GM19328 (cell line): ENCODE data around the gene CHRNE.
"Not testable (repeated sequence)": the region's sequence is repeated elsewhere in the genome, so short reads cannot be mapped to it uniquely, and the experiment has no call there.

ENCODE experiments used
- ATAC-seq: cut with Tn5 transposase; IDR thresholded peaks from one replicate; pipeline ENCODE4 v1.9.1; 2021; ENCODE audit warnings: mild to moderate bottlenecking, moderate library complexity; ENCODE audit not compliant: unreplicated experiment

The CHRNE gene

GRCh38 chr17:4891411-4892410 lies 11.2 kb downstream of the CHRNE start:
- no peak for ATAC-seq

GRCh38 chr17:4887581-4887980 lies 15.3 kb downstream of the CHRNE start:
- ATAC-seq, result no peak

GRCh38 chr17:4886830-4887229 lies 16.1 kb downstream of the CHRNE start:
- ATAC-seq, result no peak

DNA sequence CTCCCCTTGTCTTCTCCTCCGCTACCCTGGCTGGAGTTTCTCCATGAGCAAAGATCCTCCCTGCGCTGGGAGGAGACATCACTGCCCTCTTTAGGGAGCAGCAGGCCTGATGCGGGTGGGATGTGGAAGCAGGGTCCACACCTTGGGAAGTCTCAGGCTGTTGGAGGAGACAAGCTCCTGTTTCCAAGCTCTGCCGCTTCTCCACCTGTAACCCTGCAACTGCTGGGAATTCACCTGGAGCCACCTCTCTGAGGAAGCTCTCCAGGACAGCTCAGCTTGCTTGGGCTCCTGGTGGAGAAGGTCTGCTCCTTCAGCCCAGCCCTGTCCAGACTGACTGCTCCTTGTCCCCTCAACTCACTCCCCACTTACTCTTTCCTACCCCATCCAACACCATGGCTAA lies 18.4 kb downstream of the CHRNE start:
- no peak for ATAC-seq

- no peak for ATAC-seq
These were observed 20.9 kb downstream of the CHRNE start for GRCh38 chr17:4881761-4882555.

GRCh38 chr17:4880857-4881256 lies 22.0 kb downstream of the CHRNE start:
- no peak for ATAC-seq

DNA sequence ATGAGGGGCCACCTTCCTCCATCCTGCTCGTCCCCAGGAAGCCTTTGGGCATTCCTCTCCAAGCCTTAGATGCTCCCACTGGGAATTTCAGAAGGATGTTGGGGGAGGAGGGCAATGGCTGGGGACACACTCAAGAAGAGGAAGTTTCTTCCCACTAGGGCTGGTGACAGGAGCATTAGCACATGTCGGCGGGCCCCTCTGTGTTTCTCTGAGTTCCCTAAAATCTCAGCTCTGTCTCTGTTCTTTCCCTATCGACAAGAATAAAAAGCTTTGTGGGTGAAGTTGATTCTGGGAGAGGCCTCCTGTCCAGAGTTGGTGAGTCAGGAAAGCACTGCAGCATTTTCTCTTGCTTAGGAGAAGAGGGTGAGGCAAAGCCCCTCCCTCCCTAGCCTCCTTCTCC lies 23.3 kb downstream of the CHRNE start:
- no peak for ATAC-seq

- ATAC-seq, result no peak
These were observed 25.8 kb downstream of the CHRNE start for GRCh38 chr17:4877089-4877488.

GRCh38 chr17:4872786-4873185 lies 30.1 kb downstream of the CHRNE start:
- ATAC-seq, result no peak

DNA sequence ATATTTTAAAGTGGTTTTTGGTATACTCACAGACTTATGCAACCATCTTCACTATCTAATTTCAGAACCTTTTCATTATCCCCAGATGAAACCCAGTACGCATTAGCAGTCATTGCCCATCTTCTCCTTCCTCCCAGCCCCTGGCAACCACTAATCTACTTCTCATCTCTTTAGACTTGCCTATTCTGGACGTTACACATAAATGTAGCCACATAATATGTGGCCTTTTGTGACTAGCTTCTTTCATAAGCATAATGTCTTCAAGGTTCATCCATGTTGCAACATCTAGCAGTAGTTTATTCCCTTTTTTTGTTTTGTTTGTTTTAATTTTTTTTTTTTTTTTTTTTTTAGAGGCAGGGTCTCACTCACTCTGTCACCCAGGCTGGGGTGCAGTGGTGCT lies 32.0 kb downstream of the CHRNE start:
- no peak for ATAC-seq

- not testable (repeated sequence) for ATAC-seq
These were observed 33.6 kb downstream of the CHRNE start for GRCh38 chr17:4869058-4869998.

- ATAC-seq, result not testable (repeated sequence)
These were observed 35.4 kb downstream of the CHRNE start for GRCh38 chr17:4867535-4867934.

GRCh38 chr17:4863321-4863720 lies 39.6 kb downstream of the CHRNE start:
- no peak for ATAC-seq

- ATAC-seq, result no peak
These were observed 40.2 kb downstream of the CHRNE start for GRCh38 chr17:4862720-4863119.

DNA sequence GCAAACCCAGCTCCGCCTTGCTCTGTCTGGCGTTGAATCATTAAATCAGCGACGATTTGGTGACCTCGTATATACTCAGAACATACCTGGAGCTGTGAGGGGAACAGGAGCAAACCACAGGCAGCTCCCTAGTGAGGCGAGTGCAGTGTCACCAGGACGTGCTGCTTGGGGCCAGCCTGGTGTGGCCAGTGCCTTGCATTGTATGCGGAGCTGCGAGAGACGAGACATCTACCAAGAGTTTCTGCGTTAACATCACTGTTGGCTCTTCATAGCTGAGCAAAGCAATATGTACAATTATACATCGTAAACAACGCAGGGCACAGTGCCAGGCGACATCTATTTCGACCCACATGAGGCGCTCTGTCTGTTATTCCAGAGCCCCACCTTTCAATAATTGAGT lies 41.8 kb downstream of the CHRNE start:
- no peak for ATAC-seq

DNA sequence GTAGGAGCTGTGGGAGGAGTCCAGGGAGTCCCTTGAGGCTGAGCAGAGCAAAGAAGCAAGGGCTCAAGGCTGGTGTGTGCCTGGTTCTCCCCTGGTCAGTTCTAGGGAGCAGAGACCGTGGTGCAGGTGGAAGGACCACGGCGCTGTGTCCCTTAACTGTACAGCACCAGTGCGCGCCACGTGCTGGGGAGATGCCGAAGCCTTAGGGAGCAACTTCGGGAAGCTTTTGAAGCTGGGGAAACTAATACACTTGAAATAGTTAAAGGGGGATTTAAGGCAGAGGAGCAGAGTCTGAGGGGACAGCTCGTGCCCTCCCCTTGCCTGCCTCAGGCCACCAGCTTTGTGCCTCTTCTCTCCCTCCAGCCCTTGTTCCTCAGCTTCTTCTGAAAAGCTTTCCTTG lies 42.2 kb downstream of the CHRNE start:
- no peak for ATAC-seq

GRCh38 chr17:4859816-4860625 lies 42.9 kb downstream of the CHRNE start:
- no peak for ATAC-seq

GRCh38 chr17:4858882-4859260 lies 44.0 kb downstream of the CHRNE start:
- no peak for ATAC-seq

GRCh38 chr17:4858068-4858881 lies 44.6 kb downstream of the CHRNE start:
- ATAC-seq, result no peak
